WTC11 (cell line): ENCODE results near the gene NUB1. TPM values are rescaled to one million over a fixed set of nuclear protein-coding genes. Genes with fewer than 3 reads are reported as not detected.

ENCODE experiments used
- ATAC-seq: fragments of 200-7000 bp; cut with Tn5 transposase; 2 replicates; pipeline ENCODE4 v1.10.0; 2021; ENCODE audit warnings: mild to moderate bottlenecking, moderate library complexity
- CTCF ChIA-PET: fragments of 300-600 bp; sonication (Branson Sonifier 250); formaldehyde crosslinking; loops from one replicate; lab custom pipeline; 2021; ENCODE audit warnings: antibody characterized with exemption; lab: Charles Lee
- POLR2A ChIA-PET: fragments of 350-600 bp; sonication (Branson Sonifier 250); formaldehyde crosslinking; loops from one replicate; lab custom pipeline; 2021; ENCODE audit warnings: antibody characterized with exemption; lab: Charles Lee
- DNase-seq: peaks from one replicate; pipeline ENCODE4 v3.0.0; 2021; ENCODE audit warnings: low spot score
- H3K27ac Mint-ChIP-seq: 2 replicates; pipeline ENCODE4 v1.8.0; 2021; ENCODE audit warnings: mixed read lengths
- H3K27me3 Mint-ChIP-seq: 2 replicates; pipeline ENCODE4 v1.8.0; 2021; ENCODE audit warnings: low read depth, mild to moderate bottlenecking, moderate library complexity, mixed read lengths
- H3K36me3 Mint-ChIP-seq: 2 replicates; pipeline ENCODE4 v1.8.0; 2021; ENCODE audit warnings: mixed read lengths
- H3K4me1 Mint-ChIP-seq: 2 replicates; pipeline ENCODE4 v1.8.0; 2022; ENCODE audit warnings: mixed read lengths
- H3K4me3 Mint-ChIP-seq: 2 replicates; pipeline ENCODE4 v1.8.0; 2021; ENCODE audit warnings: mild to moderate bottlenecking, moderate library complexity, mixed read lengths
- H3K9me3 Mint-ChIP-seq: 2 replicates; pipeline ENCODE4 v1.8.0; 2021; ENCODE audit warnings: mixed read lengths
- ARID4B ChIP-seq: sonication (generic); formaldehyde crosslinking; IDR thresholded peaks from 2 replicates; pipeline ENCODE4 v1.8.0; 2023; ENCODE audit warnings: missing genetic modification reagents, mild to moderate bottlenecking, borderline replicate concordance
- ATF2 ChIP-seq: sonication (generic); formaldehyde crosslinking; IDR thresholded peaks from 2 replicates; pipeline ENCODE4 v1.8.1; 2022; ENCODE audit warnings: low read depth, missing genetic modification reagents, borderline replicate concordance
- CBFB ChIP-seq: sonication (generic); formaldehyde crosslinking; IDR thresholded peaks from 2 replicates; pipeline ENCODE4 v1.8.1; 2022; ENCODE audit warnings: mild to moderate bottlenecking, low read depth, missing genetic modification reagents
- E2F4 ChIP-seq: sonication (generic); formaldehyde crosslinking; IDR thresholded peaks from 2 replicates; pipeline ENCODE4 v1.8.1; 2022; ENCODE audit warnings: low read depth, mild to moderate bottlenecking, moderate library complexity, missing genetic modification reagents, borderline replicate concordance
- ETV6 ChIP-seq: sonication (generic); formaldehyde crosslinking; IDR thresholded peaks from 2 replicates; pipeline ENCODE4 v1.8.1; 2022; ENCODE audit warnings: mild to moderate bottlenecking, missing genetic modification reagents
- FOXK1 ChIP-seq: sonication (generic); formaldehyde crosslinking; IDR thresholded peaks from 2 replicates; pipeline ENCODE4 v1.8.0; 2022; ENCODE audit warnings: mild to moderate bottlenecking, moderate library complexity, missing genetic modification reagents
- HMGXB4 ChIP-seq: sonication (generic); formaldehyde crosslinking; IDR thresholded peaks from 2 replicates; pipeline ENCODE4 v1.8.1; 2023; ENCODE audit warnings: mild to moderate bottlenecking, moderate library complexity, missing genetic modification reagents
- IRF2 ChIP-seq: sonication (generic); formaldehyde crosslinking; IDR thresholded peaks from 2 replicates; pipeline ENCODE4 v1.8.0; 2022; ENCODE audit warnings: low read depth, missing genetic modification reagents, borderline replicate concordance
- NFYB ChIP-seq: sonication (generic); formaldehyde crosslinking; conservative IDR thresholded peaks from 2 replicates; pipeline ENCODE4 v1.8.0; 2022; ENCODE audit warnings: low read depth, missing genetic modification reagents
- NR1H2 ChIP-seq: sonication (generic); formaldehyde crosslinking; IDR thresholded peaks from 2 replicates; pipeline ENCODE4 v1.9.0; 2021; ENCODE audit warnings: mild to moderate bottlenecking, moderate library complexity, missing genetic modification reagents
- NR2C2 ChIP-seq: sonication (generic); formaldehyde crosslinking; IDR thresholded peaks from 2 replicates; pipeline ENCODE4 v1.8.0; 2022; ENCODE audit warnings: mild to moderate bottlenecking, missing genetic modification reagents
- PRRX2 ChIP-seq: fragments of 250-450 bp; sonication (Bioruptor Pico); IDR thresholded peaks from 2 replicates; pipeline ENCODE4 v1.8.0; 2021; ENCODE audit warnings: mild to moderate bottlenecking
- STAT6 ChIP-seq: sonication (generic); formaldehyde crosslinking; conservative IDR thresholded peaks from 2 replicates; pipeline ENCODE4 v1.8.1; 2023; ENCODE audit warnings: mild to moderate bottlenecking, low read depth, missing genetic modification reagents, moderate library complexity
- ZBTB21 ChIP-seq: sonication (generic); formaldehyde crosslinking; IDR thresholded peaks from 2 replicates; pipeline ENCODE4 v1.8.1; 2023; ENCODE audit warnings: mild to moderate bottlenecking, missing genetic modification reagents, borderline replicate concordance
- ZNF263 ChIP-seq: sonication (generic); formaldehyde crosslinking; IDR thresholded peaks from 2 replicates; pipeline ENCODE4 v1.8.1; 2022; ENCODE audit warnings: low read depth, mild to moderate bottlenecking, moderate library complexity, missing genetic modification reagents
- total RNA-seq: library from RNA; stranded (reverse); gene quantifications from 3 replicates; pipeline ENCODE4 v1.2.3, GENCODE V29; 2021
- TF ChIP-seq, protein P1 (sequence below): sonication (generic); formaldehyde crosslinking; IDR thresholded peaks from 2 replicates; pipeline ENCODE4 v1.8.1; 2023; ENCODE audit warnings: mild to moderate bottlenecking, missing genetic modification reagents

Gene NUB1
- total RNA-seq, 1 experiment from 2014 or later, result 38.3 TPM

- no peaks in the 10 kb centered on the region for H3K9me3 Mint-ChIP-seq
- peak overlapping the region; percentile 47 for H3K4me3 Mint-ChIP-seq
- POLR2A ChIA-PET, result interaction anchor here (0.6 to 1.0 kb wide), 2 partner anchors 25 to 39 kb away, joined by 3 read pairs; partner anchors contain the start of gene NUB1
- H3K4me1 Mint-ChIP-seq, result peaks cover 12% of the 10 kb centered on the region
- peaks cover 20% of the 10 kb centered on the region for H3K36me3 Mint-ChIP-seq
- ATAC-seq (no peak), DNase-seq (no peak)
- TF ChIP-seq, protein P1, sequence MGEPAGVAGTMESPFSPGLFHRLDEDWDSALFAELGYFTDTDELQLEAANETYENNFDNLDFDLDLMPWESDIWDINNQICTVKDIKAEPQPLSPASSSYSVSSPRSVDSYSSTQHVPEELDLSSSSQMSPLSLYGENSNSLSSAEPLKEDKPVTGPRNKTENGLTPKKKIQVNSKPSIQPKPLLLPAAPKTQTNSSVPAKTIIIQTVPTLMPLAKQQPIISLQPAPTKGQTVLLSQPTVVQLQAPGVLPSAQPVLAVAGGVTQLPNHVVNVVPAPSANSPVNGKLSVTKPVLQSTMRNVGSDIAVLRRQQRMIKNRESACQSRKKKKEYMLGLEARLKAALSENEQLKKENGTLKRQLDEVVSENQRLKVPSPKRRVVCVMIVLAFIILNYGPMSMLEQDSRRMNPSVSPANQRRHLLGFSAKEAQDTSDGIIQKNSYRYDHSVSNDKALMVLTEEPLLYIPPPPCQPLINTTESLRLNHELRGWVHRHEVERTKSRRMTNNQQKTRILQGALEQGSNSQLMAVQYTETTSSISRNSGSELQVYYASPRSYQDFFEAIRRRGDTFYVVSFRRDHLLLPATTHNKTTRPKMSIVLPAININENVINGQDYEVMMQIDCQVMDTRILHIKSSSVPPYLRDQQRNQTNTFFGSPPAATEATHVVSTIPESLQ (CRISPR knock-in tag), result no peak
- TF ChIP-seq ZBTB21 (CRISPR knock-in tag) (0 out of 2 replicates have a peak, but pooled peaks have one; percentile 11), PRRX2 (CRISPR knock-in tag) (no peak), CBFB (0 out of 2 replicates have a peak, but pooled peaks have one; percentile 18), IRF2 (CRISPR knock-in tag) (no peak)
- no peak overlapping the region for H3K27ac Mint-ChIP-seq
- CTCF ChIA-PET, result interaction anchor here (0.9 to 3.0 kb wide), 3 partner anchors 9 to 68 kb away, joined by 3 to 12 read pairs (median 3); no protein-coding TSS in a partner anchor
- peaks cover 25% of the 10 kb centered on the region for H3K27me3 Mint-ChIP-seq
Observed at GRCh38 chr7:151381098-151381347, 39.4 kb downstream of the NUB1 start.

GRCh38 chr7:151381348-151382078 is 39.9 kb downstream of the NUB1 start:
- Mint-ChIP-seq H3K4me3 (peak overlapping the region; percentile 68), H3K27ac (no peak overlapping the region), H3K4me1 (peaks cover 12% of the 10 kb centered on the region), H3K9me3 (no peaks in the 10 kb centered on the region), H3K27me3 (peaks cover 25% of the 10 kb centered on the region), H3K36me3 (peaks cover 17% of the 10 kb centered on the region)
- CTCF ChIA-PET, result interaction anchor here (0.7 to 3.0 kb wide), 4 partner anchors 10 to 67 kb away, joined by 3 to 12 read pairs (median 4); no protein-coding TSS in a partner anchor
- DNase-seq (peak; percentile 74), ATAC-seq (peak; percentile 79)
- POLR2A ChIA-PET, result interaction anchor here (1.0 kb wide), 1 partner anchor 40 kb away, joined by 3 read pairs; the partner anchor contains the start of gene NUB1
- TF ChIP-seq ZNF263 (CRISPR knock-in tag) (peak; percentile 66; the same call in 1 of the 2 replicates), PRRX2 (CRISPR knock-in tag) (no peak), ETV6 (CRISPR knock-in tag) (peak; percentile 70), CBFB (0 out of 2 replicates have a peak, but pooled peaks have one; percentile 5), ATF2 (CRISPR knock-in tag) (no peak), FOXK1 (CRISPR knock-in tag) (peak; percentile 76; the same call in 1 of the 2 replicates), ARID4B (CRISPR knock-in tag) (peak; percentile 13; the same call in 1 of the 2 replicates), HMGXB4 (peak; percentile 72; the same call in 1 of the 2 replicates), IRF2 (CRISPR knock-in tag) (no peak), NR1H2 (CRISPR knock-in tag) (no peak), E2F4 (CRISPR knock-in tag) (peak; percentile 75; the same call in 1 of the 2 replicates), NFYB (no peak), NR2C2 (CRISPR knock-in tag) (no peak), STAT6 (CRISPR knock-in tag) (no peak)
